ENCODE data around the gene S100P.

GRCh38 chr4:6659897-6660296, 33.8 kb upstream of the S100P start:
- TF ChIP-seq POLR2A (IDR thresholded peaks at IDR 0.05) = no peak
- TF ChIP-seq, protein P1, sequence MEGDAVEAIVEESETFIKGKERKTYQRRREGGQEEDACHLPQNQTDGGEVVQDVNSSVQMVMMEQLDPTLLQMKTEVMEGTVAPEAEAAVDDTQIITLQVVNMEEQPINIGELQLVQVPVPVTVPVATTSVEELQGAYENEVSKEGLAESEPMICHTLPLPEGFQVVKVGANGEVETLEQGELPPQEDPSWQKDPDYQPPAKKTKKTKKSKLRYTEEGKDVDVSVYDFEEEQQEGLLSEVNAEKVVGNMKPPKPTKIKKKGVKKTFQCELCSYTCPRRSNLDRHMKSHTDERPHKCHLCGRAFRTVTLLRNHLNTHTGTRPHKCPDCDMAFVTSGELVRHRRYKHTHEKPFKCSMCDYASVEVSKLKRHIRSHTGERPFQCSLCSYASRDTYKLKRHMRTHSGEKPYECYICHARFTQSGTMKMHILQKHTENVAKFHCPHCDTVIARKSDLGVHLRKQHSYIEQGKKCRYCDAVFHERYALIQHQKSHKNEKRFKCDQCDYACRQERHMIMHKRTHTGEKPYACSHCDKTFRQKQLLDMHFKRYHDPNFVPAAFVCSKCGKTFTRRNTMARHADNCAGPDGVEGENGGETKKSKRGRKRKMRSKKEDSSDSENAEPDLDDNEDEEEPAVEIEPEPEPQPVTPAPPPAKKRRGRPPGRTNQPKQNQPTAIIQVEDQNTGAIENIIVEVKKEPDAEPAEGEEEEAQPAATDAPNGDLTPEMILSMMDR (IDR thresholded peaks at IDR 0.05 in 4 of 5, conservative IDR thresholded peaks at IDR 0.05 in 1 of 5) = no peak

Measured in gastrocnemius medialis (tissue), 4 donors.